Activated CD4-positive, alpha-beta T cell treated with anti-CD3 and anti-CD28 coated beads for 4 hours (primary cell): ENCODE measurements around the gene TTYH2.
"Not testable (repeated sequence)": the region's sequence is repeated elsewhere in the genome, so short reads cannot be mapped to it uniquely, and the experiment has no call there.

ENCODE experiments used
- DNase-seq, 2 donors: peaks; one replicate each; pipeline ENCODE4 v3.0.0-alpha.2; 2020

Gene TTYH2

DNA sequence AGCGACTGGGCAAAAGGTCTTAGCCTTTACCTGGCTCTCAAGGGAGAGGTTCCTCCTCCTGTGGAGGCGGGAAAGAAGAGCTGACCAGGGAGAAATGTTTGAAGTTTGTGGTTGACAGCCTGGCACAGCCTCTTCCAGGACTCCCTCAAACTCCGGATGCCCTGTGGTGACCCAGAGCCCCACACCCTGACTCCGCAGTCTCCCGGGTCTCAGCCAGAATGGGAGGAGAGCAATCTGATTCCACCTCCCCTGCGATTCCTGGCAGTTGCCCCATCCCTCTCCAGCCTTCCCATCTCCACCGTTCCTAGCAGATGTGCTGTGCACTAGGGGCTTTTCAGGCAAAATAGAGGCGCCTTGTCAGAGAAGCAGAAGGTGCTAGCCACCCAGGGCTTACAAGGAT lies 55.2 kb downstream of the TTYH2 start:
- no peak for DNase-seq

DNA sequence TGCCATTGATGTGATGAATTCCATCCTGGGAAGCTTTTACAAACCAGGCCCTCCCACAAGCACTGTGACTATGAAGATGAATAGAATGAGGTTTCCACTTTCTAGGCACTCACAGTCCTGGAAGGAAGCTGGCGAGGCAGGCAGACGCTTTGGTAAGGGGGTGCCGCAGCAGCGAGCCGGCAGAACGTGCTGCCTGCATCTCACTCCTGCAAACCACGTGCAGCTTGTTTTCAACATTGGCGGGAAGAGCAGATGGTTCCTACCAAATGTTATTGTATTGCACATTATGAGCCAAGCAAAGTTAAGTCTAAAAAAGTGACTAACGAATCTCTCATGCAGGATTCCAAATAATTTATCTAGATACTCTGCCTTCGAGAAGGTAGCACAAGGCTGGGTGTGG lies 57.0 kb downstream of the TTYH2 start:
- DNase-seq = no peak

DNA sequence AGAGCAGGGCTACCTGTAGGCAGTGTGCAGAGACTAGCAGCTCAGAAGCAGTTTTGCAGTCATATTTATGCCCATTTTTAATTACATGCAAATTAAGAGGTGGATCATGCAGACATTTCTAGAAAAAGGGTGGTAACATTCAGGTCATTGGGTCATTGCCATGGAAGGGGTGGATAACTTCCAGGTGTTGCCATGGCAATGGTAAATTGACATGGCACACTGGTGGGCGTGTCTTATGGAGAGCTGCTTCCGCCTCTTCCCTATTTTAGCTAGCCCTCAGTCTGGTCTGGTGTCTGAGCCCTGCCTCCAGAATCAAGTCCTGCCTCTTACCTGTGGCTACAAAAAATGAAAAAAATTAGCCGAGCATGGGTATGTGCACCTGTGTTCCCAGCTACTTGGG lies 57.9 kb downstream of the TTYH2 start:
- DNase-seq = no peak

DNA sequence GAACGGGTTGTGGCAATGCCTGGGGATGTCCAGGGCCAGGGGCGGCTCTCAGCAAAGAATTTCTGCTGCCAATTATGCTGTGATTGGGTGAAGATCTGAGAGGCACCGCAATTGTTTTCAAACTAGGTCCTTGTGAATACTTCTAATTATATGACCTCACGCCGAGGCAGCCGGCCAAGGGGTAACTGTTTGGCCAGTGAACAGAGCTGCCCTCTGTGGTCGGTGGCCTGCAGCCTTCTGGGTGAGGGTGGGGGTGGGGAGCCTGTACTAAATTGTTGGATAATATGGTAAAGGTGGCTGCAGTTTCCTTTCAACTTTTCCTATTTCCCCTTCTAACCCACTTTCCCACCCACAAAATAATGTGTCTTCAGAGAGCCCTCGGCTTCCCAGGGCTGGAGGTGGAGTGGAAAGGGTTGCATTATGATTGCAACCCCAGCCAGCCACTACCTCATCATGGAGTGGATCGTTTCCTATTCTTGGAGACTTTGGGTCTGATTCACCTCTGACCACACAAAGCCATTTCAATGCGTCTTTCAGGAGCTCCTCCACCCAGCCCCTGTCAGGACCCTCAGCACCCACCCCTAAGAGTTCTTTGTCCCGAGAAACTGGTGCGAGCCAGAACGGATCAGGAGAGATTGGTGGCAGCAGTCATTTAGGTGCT lies 58.7 kb downstream of the TTYH2 start:
- DNase-seq = no peak

DNA sequence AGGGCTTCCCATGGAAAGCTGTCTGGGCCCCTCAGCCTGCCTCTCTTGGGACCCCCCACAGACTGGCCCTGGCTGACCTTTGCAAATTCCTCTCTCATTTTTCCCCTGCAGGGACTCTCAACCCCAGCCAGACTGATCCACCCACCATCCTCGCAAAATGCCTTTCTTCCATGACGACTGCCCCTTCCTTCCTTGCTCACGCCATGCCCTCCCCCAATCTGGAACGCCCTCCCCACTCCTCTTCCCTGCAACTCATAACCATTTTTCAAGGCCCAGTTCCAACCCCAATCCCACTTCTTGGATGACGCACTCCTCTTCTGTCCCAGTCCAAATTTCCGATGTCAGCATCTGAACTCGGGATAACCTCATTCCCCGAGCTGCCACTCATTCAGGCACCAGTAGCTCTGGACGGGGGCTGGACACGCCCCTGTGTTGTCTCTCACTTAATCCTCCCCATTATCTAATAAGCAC lies 59.4 kb downstream of the TTYH2 start:
- no peak for DNase-seq

DNA sequence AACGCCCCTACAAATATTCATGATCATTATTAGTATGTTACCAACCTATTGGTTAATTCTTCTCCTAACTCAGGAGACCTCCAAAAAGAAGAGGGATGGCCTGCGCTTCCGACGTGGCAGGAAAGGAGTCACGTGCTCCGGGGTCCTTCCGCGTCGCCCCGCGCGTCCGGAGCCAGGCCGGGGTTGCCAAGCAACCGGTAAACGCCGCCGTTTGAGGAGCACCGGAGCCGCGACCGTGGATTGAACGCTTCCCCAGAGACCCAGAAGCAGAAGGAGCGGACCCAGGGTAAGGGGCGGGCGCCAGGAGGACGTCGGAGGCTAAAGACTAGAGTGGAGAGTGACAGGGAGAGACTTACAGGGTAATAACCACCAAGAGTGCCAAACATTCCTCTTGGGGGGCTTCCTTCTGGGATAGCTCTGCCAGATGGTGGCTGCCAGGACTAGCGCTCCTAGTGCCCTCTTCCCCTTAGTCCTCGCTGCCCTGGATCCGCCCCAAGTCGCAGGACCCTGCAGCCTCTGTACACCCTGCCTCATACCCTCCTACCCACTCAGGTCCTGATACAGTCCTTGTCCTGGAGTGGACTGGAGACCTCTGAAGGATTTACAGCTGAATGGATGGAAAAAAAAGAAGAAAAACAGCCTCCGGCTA lies 60.8 kb downstream of the TTYH2 start, which contains the start of gene DNAI2:
DNAI2 (plus strand) TSS at position 175 of the 649 bp plus-strand sequence. CDS start 7,584 bp downstream, outside the sequence.
- peak; percentile 5 to 16 for DNase-seq

DNA sequence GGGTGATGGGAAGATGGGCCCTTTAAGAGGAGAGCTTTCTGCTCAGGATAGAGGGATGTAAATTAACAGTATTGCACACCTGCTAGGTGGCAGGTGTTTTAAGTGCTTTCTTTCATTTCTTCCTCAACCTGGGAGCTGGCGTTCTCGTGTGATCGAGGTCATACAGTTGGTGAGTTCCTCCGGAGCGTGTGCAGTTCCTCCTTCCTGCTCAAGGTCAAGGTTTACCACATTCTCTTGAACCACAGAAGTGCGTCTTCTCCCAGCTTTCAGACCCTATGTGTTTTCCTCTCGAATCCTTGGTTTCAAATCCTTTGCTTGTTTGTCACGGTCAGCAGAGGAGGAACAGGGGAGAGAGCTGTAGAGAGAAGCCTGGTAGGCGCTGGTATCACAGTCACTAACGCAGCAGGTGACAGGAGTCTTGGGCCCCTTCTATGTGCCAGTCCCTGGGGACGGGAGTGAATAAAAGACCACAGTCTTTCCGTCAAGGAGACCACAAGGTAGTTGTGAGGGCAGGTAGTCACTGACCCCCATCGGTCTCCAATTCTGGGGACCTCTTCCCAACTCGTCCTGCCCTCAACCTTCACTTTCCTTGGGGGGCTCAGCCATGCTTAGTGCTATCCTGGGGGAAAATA lies 61.5 kb downstream of the TTYH2 start:
- DNase-seq = no peak

DNA sequence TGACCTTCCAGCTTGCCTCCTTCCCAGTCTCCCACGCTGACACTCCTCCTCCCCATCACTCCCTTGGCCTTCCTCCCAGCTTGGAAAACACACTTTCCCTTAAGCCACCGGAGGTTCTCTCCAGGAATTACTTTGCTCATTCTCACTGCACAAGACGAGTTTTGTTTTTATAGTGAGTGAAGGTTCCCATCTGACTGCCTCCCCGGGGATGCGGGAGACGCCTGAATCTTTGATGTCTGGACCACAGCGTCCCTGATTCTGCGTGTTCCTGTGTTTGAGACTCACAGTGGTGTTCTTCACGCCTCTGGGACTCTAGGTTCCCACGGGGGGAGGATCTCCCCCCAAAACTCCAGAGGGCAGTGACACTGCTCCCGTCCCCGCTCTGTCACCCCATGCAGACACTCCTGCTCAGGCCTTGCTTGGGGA lies 62.7 kb downstream of the TTYH2 start:
- no peak for DNase-seq

DNA sequence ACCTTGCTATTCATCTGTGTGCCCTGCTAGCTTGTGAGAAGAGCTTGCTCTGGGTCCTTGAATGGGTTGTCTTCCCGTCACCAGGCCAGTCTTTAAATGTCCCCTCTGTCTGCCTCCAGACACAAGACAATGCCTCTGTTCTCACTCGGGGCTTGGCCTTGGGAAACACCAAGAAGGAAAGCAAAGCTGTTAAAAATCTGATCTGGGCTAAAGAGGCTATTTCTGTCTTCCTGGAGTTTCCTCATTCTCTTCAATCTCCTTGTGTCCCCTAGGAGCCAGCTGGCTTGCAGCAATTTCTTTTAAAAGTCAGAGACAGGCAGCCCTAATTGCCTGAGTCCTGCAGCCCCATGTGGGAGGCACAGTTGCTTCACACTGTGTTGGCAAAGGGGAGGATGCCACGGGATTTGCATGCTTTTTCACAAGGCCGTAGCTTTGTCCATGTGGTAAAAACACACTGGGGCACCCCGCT lies 63.2 kb downstream of the TTYH2 start:
- no peak for DNase-seq

DNA sequence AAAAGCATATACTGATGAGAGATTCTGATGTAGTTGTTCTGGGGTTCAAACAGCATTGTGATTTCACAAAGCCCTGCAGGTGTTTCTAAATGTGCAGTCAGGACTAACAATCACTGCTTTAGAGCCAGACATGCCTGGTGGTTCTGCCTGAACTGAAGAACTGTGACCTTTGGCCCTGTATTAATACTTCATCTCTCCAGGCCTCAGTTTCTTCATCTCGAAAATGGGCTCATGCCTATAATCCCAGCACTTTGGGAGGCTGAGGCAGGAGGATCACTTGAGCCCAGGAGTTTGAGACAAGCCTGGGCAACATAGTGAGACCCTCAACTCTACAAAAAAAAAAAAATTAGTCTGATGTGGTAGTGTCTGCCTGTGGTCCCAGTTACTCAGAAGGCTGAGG lies 64.6 kb downstream of the TTYH2 start:
- DNase-seq = no peak

DNA sequence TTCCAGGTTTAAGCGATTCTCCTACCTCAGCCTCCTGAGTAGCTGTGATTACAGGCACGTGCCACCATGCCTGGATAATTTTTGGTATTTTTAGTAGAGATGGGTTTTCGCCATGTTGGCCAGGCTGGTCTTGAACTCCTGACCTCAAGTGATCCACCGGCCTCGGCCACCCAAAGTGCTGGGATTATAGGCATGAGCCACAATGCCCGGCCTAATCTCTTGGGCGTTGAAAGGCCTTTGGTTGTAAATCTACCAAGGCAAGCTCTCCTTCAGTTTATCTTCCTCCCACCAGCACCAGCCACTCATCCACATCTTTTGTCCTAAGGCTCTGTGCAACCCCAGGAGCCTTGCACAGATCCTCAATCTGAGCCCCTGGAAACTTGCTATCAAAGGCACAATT lies 66.2 kb downstream of the TTYH2 start:
- not testable (repeated sequence) for DNase-seq

DNA sequence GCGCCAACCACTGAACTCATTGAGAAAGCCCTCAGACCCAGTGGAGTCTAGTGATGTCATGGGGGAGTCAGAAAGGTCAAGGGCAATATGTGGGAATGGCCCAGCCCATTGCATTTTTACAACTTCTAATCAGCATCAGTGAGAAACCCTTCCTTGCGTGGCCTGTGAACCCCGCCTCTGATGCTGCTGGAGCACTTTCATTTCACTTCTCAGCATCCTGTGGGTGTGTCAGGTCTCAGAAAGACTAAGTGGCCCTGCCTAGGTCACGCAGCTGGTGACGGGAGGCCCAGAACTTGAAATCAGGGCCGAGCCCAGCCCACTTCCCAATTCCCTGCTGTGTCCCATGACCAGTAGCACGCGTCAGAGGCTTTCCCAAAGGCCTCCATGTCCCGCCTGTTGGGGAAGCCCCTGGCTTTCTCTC lies 66.7 kb downstream of the TTYH2 start:
- peak; percentile 55 to 61 for DNase-seq

DNA sequence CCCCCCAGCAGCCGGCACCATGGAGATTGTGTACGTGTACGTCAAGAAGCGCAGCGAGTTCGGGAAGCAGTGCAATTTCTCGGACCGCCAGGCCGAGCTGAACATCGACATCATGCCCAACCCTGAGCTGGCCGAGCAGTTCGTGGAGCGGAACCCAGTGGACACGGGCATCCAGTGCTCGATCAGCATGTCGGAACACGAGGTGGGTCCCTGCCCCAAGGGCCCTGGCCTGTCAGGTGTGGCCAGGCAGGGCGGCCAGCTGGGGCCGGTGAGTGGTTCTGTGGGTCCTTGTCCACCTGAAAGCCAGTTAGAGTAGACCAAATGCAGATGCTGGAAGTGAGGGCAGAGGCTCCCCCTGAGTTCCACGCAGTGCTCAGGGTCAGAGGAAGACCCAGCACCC lies 68.4 kb downstream of the TTYH2 start:
- no peak for DNase-seq

DNA sequence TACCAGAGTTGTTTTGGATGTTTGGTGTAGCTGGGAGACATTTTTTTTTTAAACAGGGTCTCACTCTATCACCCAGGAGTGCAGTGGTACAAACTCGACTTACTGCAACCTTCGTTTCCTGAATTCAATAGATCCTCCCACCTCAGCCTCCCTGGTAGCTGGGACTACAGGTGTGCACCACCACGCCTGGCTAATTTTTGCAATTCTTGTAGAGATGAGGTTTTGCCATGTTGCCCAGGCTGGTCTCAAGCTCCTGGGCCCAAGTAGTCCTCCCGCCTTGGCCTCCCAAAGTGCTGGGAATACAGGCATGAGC lies 68.9 kb downstream of the TTYH2 start:
- not testable (repeated sequence) for DNase-seq

DNA sequence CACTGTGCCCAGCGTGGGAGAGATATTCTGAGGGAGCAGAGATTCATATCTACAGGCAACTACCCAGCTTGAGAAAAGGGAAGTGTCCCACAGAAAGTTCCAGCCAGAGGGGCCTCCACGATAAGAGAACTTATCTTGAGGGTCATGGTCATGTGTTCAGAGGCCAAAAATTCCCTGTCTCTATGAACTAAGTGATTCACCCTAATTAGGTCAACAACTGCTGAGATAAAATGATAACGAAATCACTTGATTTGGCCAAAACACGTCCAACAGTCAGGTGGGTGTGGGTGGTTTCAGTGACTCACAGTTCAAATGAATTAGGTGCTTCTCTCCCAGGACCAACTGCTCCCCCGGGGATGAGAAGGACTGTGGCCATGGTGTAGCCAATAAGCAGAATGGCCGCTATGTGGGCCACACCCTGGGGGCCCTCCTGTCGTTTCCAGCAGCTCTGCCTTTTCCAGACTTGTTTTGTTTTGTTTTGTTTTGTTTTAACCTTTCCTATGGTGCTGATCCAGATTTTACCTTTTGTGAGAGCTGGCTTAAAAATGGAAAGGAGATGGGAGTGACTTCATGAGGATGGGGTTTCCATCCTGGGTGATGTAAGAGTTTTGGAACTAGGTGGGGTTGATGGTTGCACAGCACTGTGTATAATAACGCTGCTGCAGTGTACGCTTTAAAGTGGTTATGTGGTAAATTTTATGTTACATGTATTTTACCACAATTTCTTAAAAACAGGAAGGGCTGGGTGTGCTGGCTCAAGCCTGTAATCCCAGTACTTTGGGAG lies 69.4 kb downstream of the TTYH2 start:
- peak; percentile 39 for DNase-seq

DNA sequence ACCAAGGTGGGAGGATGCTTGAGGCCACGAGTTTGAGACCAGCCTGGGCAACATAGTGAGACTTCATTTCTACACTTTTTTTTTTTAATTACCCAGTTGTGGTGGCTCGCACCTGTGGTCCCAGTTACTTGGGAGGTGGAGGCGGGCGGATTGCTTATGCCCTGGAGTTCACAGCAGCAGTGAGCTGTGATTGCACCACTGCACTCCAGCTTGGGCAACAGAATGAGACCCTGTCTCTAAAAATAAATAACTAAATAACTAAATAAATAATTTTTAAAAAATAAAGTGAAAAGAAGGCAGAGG lies 70.0 kb downstream of the TTYH2 start:
- DNase-seq = no peak

DNA sequence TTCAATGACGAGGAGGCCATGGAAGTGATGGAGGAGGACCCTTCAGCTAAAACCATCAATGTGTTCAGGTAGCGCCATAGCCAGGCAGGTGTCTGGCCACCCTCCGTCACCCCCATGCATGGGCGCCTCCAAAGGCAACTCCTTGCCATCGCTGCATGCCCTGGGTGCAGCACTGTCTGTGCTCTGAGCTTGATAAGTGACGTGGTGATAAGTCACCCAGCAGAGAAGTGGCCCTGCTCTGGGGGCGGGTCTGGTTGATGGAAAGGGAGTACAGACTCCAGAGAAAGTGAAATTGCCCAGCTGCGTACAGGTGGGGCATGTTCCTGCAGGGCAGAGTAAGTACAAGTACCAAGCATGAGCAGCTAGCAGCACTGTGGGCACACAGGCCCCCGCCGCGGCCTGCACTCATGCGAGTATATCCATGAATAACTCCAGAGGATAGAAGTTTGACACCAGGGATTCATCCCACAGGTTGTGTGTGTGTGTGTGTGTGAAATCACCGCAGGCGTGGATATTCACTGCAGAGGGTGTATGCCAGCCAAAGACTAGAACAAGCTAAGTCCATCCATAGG lies 73.7 kb downstream of the TTYH2 start:
- no peak for DNase-seq

DNA sequence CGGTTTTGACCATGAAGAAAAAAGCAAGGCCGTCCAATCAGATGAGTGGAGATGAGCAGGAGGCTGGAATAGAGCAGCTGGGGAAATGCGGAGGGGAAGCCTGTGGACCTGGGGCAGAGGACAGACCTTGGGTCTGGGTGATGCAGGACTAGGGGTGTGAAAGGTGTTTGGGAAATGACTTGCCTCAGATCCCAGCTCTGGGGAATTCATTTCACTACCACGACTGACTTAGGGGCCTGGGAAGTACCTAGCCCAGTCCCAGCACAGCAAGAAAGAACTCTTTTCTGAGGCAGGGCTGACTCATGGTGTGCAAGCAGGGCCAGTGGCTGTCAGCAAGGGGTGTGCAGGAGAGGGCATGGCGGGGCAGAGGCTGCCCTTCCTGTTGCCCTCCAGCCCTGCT lies 75.4 kb downstream of the TTYH2 start:
- no peak for DNase-seq

DNA sequence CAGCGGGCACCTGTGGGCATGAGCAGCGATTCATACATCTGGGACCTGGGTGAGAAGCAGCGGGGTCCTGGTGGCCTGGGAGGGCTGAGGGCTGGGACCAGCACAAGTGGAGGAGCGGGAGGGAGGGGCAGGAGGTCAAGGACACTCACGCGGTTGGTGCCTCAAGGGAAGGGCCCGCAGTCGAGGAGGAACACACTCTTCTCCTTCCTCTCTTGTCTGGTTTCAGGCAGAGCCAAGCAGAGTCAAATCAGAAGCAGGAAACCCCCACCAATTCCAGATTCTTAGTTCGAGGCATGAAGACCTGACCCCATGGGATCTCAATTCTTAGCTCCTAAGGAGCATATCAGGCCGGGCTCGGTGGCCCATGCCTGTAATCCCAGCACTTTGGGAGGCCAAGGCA lies 76.3 kb downstream of the TTYH2 start:
- DNase-seq = no peak

DNA sequence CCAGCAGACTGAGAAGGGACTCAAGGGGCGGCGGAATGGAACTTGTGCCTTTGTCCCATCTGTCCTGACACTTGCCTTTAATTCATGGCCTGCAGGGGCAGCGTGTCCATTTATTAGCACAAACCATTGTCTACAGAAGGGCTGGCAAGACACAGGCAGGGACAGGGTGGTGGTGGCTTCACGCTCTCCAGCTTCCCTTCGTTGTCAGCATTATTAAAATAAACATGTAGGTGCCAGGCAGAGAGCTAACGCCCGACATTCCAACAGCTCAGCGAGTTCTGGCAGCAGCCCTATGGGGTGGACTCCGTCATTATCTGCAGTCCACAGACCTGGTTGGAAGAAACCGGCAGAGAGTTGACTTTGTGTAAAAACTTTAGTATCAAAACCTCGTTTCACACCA lies 77.0 kb downstream of the TTYH2 start:
- no peak for DNase-seq

DNA sequence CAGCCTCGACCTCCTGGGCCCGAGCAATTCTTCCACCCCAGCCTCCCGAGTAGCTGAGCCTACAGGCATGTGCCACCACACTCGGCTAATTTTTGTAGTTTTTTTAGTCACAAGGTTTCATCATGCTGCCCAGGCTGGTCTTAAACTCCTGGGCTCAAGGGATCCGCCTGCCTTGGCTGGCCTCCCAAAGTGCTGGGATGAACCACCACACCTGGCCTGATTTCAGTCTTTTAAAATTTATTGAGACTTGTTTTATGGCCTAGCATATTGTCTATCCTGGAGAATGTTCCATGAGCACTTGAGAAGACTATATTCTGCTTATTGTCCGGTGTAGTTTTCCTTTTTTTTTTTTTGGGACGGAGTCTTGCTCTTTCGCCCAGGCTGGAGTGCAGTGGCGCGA lies 79.1 kb downstream of the TTYH2 start:
- no peak for DNase-seq

DNA sequence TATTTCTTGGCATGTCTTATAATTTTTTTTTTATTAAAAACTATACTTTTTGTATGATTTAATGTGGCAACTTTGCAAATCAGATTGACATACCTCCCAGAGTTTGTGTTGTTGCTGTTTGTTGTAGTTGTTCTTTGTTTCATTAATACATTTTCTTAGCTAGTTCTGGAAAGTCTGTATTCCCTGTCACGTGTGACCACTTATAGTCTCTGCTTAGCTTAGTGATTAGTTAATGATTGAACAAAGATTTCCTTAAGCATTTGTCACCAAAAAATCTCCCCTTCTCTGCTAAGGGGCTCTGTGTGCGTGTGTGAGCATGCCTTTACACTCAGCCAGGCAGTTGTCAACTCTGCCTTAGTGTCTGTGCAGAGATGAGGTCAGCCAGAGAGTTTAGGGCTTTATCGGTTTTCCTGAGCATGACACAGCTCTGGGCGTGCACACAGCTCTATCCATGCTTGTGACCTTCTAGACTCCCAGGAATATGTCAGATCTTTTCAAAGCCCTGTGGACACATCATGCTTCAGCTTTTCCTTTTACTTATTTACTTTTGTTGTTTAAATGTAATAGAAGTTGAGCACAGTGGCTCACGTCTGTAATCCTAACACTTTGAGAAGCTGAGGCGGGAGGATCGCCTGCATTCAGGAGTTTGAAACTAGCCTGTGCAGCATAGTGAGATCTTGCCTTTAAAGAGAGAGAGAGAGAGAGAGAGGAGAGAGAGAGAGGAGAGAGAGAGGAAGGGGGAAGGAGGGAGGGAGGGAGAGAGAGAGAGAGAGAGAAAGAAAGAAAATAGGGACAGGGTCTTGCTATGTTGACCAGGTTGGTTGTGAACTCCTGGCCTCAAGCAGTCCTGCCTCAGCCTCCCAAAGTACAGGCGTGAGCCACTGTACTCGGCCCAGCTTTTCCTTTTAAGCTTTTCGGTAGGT lies 82.5 kb downstream of the TTYH2 start:
- no peak for DNase-seq
